ENCODE measurements around the gene AHCYL1. TPM values are rescaled to one million over a fixed set of nuclear protein-coding genes. Genes with fewer than 3 reads are reported as not detected.

The AHCYL1 gene
- polyA plus RNA-seq, 1 donor (not counting 4 experiments of a cell fraction or from before 2014, with no cell fraction given): 64.8 TPM

- DNase-seq (ENCODE audit: low read depth, low spot score) (no peak), FAIRE-seq (no peak)
- Histone ChIP-seq H3K4me1 (ENCODE audit: control insufficient read depth, extremely low read depth, insufficient read depth, low read length) (no peaks in the 10 kb centered on the region), H3K4me3 (ENCODE audit: control insufficient read depth in 2 of 3, extremely low read depth in 1 of 3, insufficient read depth in 2 of 3, low read depth in 1 of 3, low read length in 3 of 3) (no peak overlapping the region), H3K27me3 (ENCODE audit: control insufficient read depth, extremely low read depth, insufficient read depth, low read length) (no peaks in the 10 kb centered on the region), H3K9ac (ENCODE audit: control insufficient read depth, extremely low read depth, insufficient read depth, low read length) (no peak overlapping the region), H3K79me2 (ENCODE audit: control insufficient read depth, insufficient read depth, low read length) (no peaks in the 10 kb centered on the region), H4K20me1 (ENCODE audit: control insufficient read depth, extremely low read depth, insufficient read depth, low read length) (no peaks in the 10 kb centered on the region), H3K9me3 (ENCODE audit: control insufficient read depth, low read depth, low read length) (no peaks in the 10 kb centered on the region), H2AFZ (ENCODE audit: control insufficient read depth, low read length) (no peak overlapping the region), H3K9me1 (ENCODE audit: control insufficient read depth, extremely low read depth, insufficient read depth, low read length) (no peaks in the 10 kb centered on the region), H3K27ac (ENCODE audit: control insufficient read depth, insufficient read depth, low read length) (no peak overlapping the region), H3K4me2 (ENCODE audit: control insufficient read depth, extremely low read depth, insufficient read depth, low read depth, low read length) (no peak overlapping the region), H3K36me3 (ENCODE audit: control insufficient read depth in 2 of 2, extremely low read depth in 1 of 2, insufficient read depth in 2 of 2, low read length in 2 of 2) (no peaks in the 10 kb centered on the region)
- dilution Hi-C loops (cut with MboI; ENCODE audit: extremely low pct_ligation_motif_present, low sequenced_read_pairs): no loop called here
- TF ChIP-seq EZH2 (IDR thresholded peaks at IDR 0.05; ENCODE audit: low read length) (no peak), CTCF (optimal IDR thresholded peaks at IDR 0.05 in 1 of 3, IDR thresholded peaks at IDR 0.05 in 1 of 3, conservative IDR thresholded peaks at IDR 0.05 in 1 of 3; ENCODE audit: extremely low read depth in 1 of 3, insufficient read depth in 2 of 3, low read length in 3 of 3) (no peak)
These were observed 46.8 kb upstream of the AHCYL1 start for GRCh38 chr1:109937738-109938137.

GRCh38 chr1:109938556-109938955, 46.0 kb upstream of the AHCYL1 start:
- Histone ChIP-seq H4K20me1 (ENCODE audit: control insufficient read depth, extremely low read depth, insufficient read depth, low read length) (no peaks in the 10 kb centered on the region), H2AFZ (ENCODE audit: control insufficient read depth, low read length) (no peak overlapping the region), H3K79me2 (ENCODE audit: control insufficient read depth, insufficient read depth, low read length) (no peaks in the 10 kb centered on the region), H3K27me3 (ENCODE audit: control insufficient read depth, extremely low read depth, insufficient read depth, low read length) (no peaks in the 10 kb centered on the region), H3K9me3 (ENCODE audit: control insufficient read depth, low read depth, low read length) (no peaks in the 10 kb centered on the region), H3K9me1 (ENCODE audit: control insufficient read depth, extremely low read depth, insufficient read depth, low read length) (no peaks in the 10 kb centered on the region), H3K36me3 (ENCODE audit: control insufficient read depth in 2 of 2, extremely low read depth in 1 of 2, insufficient read depth in 2 of 2, low read length in 2 of 2) (no peaks in the 10 kb centered on the region), H3K9ac (ENCODE audit: control insufficient read depth, extremely low read depth, insufficient read depth, low read length) (no peak overlapping the region), H3K4me3 (ENCODE audit: control insufficient read depth in 2 of 3, extremely low read depth in 1 of 3, insufficient read depth in 2 of 3, low read depth in 1 of 3, low read length in 3 of 3) (no peak overlapping the region), H3K27ac (ENCODE audit: control insufficient read depth, insufficient read depth, low read length) (no peak overlapping the region), H3K4me2 (ENCODE audit: control insufficient read depth, extremely low read depth, insufficient read depth, low read depth, low read length) (no peak overlapping the region), H3K4me1 (ENCODE audit: control insufficient read depth, extremely low read depth, insufficient read depth, low read length) (no peaks in the 10 kb centered on the region)
- no peak for TF ChIP-seq CTCF (optimal IDR thresholded peaks at IDR 0.05 in 1 of 3, IDR thresholded peaks at IDR 0.05 in 1 of 3, conservative IDR thresholded peaks at IDR 0.05 in 1 of 3; ENCODE audit: extremely low read depth in 1 of 3, insufficient read depth in 2 of 3, low read length in 3 of 3)
- no peak for TF ChIP-seq EZH2 (IDR thresholded peaks at IDR 0.05; ENCODE audit: low read length)
- dilution Hi-C loops (cut with MboI; ENCODE audit: extremely low pct_ligation_motif_present, low sequenced_read_pairs): no loop called here
- FAIRE-seq (no peak), DNase-seq (ENCODE audit: low read depth, low spot score) (no peak)
